ENCODE data around the gene TAF3.
A peak's percentile ranks its signal among the peaks of the same experiment; 100 is the strongest.

Gene TAF3

DNA sequence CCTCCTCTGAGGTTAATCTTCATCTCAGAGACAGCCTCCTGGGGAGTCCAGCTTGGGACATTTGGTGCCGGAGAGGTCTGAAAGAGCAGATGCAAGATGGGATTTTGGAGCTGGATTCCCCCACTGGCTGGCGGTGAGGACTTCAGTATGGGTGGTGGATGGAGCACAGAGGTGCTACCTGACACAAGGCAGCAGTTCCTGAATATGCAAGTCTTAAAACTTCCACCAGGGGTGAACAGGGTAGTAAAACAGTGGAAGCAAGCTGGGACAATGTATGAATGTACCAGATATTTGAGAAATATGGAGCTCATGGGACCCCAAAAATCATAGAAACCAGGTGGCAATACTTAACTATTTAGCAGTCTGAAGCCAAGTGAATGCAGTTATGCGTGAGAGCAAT lies 4.8 kb upstream of the TAF3 start:
- no peak for DNase-seq

DNA sequence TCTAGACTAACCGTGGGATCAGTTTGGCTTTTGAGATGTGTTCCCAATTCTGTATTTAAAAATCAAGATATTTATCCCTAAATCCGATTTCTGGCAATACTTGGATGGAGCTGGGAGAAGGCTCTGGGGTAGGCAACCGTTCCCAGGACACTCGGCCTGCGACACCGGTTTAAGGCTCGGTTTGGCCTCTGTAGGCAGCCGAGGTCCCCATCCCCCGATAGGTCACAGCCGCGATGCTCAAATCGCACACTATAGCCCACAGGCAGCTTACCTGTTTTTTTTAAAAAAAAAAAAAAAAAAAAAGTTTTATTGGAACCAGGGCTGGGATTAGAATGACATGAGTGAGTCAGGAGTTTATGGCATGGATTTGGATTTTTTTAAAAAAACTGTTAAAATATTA lies 729 bp upstream of the TAF3 start:
- no peak for DNase-seq

DNA sequence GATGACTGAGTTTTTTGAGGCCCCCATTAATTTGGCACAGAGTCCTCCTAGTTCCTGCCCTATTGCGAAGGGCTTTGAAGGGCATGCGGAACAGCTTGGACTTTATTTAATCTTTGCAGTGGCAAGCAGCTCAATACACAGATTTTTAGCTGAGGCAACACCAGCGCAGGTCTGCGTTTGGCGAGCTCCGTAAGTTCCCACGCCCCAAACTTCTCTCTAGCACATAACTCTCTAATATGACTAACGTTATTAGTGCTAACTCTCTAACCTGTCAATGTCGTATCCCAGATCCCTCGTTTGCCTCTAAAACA lies 366 bp upstream of the TAF3 start:
- DNase-seq = no peak

DNA sequence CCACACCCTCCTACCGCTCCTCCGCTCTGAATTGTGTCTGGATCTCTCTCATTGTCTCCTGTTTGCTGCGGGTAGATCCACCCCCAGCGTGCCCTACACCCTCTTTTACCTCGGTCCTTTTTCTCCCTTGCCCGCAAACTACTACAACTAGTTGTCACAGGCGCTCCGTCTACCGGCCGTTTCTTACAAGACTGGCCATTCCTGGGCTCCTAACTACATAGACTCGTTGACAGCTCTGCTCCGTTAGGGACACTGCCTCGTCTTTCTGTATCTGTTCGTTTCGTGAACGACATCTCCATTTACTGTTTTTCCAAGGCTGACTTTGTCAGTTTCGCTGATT lies 786 bp downstream of the TAF3 start:
- DNase-seq = peak; percentile 85

DNA sequence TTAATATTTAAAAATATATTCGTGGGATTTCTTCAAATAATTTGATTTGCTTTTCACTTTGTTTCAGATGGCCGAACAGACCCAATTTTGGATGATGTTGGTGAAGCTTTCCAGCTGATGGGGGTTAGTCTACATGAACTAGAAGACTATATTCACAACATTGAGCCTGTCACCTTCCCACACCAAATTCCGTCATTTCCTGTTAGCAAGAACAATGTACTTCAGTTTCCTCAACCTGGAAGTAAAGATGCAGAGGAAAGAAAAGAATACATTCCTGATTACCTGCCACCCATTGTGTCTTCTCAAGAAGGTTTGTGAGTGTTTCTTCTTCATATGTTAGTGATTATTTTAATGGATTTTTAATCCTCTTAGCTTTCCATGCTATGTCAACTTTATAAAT lies 5.9 kb downstream of the TAF3 start:
- no peak for DNase-seq

DNA sequence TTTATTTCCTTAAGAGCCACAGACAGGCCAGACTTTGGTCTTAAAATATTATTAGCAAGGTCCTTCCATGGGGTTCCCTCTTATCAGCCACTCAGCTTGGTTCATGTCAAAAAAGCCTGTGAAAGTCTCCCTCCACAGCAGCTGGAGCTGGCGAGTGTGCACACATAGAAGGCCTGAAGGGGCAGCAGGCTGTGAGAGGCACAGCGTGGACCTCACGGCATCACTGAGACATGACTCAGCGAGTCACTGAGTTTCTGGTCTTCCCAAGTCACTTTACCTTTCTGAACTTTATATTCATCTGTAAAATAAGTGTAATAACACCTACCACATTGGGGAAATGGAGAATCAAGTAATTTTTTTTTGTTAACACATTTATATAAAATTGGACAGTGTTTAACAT lies 8.7 kb downstream of the TAF3 start:
- peak; percentile 53 for DNase-seq

DNA sequence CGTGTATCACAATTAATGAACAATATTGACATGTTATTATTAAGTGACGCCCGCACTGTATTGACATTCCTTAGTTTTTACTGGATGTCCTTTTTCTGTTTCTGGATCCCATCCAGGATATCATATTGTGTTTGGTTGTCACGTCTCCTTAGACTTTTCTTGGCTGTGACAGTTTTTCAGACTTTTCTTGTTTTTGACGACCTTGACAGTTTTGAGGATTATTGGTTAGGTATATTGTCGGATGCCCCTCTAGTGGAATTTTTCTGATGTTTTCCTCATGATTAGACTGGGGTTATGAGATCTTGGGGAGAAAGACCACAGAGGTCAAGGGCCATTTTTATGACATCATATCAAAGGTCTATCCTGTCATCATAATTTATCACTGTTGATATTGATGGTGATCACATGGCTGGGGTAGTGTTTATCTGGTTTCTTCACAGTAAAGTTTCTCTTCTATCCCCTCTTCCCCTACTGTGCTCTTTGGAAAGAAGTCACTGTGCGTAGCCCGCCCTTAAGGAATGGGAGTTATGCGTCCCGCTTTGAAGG lies 11.1 kb downstream of the TAF3 start:
- DNase-seq = no peak

DNA sequence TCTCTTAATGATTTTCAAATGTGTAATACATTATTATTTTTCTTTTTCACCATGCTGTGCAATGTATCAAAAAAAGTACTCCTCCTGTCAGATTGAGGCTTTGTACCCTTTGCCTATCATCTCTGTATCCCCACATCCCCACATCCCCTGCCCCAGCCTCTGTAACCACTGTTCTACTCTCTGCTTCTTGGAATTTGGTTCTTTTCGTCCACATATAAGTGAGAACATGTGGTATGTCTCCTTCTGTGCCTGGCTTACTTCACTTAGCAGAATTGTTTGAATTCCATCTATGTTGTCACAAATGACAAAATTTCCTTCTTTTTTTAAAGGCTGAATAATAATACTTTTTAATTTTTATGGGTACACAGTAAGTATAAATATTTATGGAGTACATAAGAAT lies 13.8 kb downstream of the TAF3 start:
- DNase-seq = no peak

DNA sequence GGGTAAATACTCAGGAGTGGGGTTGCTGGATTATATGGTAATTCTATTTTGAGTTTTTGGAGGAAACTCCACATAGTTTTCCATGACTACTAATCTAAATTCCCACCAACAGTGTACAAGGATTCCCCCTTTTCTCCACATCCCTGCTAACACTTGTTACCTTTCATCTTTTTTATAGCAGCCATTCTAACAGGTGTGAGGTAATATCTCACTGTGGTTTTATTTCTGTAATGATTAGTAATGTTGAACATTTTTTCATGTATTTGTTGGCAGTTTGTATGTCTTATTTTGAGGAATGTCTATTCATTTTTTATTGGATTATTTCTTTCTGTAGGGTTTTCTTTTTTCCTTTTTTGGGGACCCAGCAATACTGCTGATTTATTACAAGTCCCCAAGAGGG lies 14.9 kb downstream of the TAF3 start:
- no peak for DNase-seq

DNA sequence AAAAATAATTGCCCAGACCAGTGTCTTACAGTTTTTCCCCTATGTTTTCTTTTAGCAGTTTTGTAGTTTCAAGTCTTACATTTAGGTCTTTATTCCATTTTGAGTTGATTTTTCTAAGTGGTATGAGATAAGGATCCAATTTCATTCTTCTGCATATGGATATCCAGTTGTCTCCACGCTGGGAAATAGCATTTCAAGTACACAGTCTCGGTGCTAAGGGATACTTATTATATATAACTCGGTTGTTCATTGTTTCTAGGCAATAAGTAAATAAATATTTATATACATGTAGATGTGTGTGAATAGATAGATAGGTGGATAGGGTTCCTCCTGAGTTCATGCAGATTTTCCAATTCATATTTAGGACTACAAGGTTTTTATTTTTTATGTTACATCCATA lies 16.0 kb downstream of the TAF3 start:
- DNase-seq = no peak

DNA sequence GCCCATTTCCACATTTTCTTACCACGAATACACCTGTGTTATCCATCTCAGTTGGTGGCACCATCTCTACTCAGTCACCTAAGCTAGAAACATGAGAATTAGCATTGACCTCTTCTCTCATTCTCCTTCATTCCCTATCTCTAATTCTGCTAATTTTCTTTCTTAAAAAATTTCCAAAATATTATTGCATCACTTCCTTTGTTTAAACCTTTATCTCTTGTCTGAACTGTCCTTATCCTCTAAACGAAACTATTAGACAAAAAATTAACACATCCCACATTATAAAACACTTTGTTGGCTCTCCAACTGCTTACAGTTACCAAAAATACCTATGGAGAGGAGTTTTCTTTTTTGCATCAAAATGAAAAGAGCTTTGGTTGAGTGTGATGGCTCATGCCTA lies 18.3 kb downstream of the TAF3 start:
- DNase-seq = no peak

DNA sequence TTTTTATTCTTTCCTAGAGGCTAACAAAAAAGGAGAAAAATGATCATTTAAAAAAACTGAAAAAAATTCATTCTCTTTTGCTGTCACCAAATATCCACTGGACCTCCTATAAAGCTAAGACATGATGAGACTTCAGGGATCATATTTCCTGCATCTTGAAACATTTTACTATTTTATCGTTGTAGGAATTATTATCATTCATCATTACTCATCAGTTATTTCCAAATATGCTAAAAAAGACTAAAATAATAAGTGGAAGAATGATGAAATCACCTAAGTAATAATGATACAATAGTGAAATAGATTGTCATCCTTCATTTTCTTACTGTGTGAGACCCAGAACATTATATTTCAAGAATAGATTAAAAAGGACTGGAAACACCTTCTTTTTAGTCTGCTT lies 28.3 kb downstream of the TAF3 start:
- DNase-seq = no peak

DNA sequence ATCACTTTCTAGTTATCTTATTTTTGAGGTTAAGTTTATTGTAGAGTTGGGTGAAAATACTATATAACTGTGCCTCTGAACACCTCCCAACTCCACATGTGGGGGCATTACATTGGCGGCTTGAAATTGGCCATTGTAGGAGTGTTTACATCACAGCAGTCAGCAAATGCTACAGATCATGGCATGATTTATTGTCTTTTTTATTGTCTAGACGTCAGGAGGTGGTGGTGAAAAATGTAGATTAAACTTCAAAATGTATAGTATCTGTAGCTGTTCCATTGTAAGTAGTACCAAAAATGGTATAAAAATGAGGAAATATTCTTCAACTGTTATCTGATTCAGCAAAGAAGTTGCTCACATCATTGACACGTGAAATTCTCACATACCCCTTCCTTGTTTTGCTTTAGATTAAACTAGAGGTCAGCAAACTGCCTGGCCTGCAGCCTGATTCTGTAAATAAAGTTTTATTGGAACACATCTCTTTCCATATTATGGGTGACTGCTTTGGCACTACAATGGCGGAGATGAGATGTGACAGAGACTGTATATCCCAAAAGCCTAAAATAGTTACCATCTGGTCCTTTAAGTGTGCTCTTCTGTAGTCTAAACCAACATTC lies 35.0 kb downstream of the TAF3 start:
- DNase-seq = peak; percentile 41

DNA sequence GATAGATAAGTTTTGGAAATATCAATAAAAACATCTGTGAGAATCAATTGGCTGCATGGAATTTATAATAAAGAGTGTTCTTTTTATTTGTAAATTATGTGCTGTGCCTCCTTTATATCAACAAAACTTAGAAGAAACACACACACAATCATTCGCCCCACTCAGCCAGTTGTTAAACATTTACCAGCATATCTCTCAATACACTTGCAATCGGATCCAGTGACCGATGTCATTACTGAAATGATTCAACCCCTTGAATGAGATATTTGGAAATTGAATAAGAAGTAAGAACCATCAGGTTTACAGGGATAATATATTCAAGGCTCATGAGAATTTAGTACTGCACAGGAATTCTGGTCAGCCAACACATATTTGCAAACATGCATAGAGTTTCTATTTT lies 35.6 kb downstream of the TAF3 start:
- DNase-seq = no peak

DNA sequence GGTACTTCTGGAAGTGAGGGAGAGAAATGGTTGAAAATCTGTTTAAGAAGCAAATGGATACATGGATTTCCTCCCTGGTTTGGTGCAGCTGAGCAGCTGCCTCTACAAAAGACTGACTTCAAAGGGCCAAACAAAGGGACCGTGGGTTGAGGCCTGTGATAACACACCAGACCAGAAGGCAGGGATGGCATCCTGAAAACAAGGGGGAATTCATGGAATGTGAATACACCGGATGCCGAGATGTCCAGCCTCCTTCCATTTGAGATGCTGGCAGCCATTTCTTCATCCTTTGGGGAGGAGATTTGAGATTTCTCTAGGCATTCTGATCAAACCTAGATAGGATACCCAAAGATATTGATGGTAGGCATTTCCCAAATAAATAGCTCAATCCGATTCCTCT lies 36.9 kb downstream of the TAF3 start:
- DNase-seq = no peak

DNA sequence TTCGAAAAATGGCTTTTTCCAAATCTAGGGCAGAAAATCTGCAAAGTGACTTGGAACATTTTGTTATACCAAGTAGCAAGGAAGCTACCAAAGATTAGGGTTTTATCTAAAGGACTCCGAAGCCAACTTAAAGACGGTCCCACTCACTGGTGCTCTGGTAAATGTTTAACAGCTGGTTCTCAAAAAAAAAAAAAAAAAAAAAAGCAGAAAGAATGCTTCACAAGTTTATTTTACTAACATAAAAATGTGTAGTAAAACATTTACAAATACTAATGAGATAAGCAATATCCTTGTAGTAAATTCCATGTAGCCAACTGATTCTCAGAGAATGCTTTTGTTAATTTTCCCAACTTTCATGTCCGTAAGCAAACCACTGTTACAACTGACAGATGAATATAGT lies 38.4 kb downstream of the TAF3 start:
- DNase-seq = no peak

DNA sequence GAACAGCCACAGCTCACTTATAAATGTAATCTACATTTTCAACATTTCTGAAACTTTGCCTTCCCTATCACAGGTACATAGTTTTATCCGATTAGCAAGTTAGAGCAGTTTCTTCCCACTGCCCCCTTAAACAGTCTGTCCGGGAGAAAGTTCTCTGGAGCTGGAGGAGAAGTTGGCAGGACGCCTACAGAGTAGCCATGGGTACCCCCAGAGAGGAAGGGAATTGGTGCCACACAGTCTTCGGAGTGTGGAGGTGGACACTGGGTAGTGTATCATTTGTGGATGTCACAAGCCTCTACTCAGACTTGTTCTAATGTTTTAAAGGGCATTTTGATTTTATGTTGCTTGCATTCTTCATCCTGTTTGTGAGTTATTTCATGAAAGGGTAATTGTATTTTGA lies 39.0 kb downstream of the TAF3 start:
- DNase-seq = no peak

DNA sequence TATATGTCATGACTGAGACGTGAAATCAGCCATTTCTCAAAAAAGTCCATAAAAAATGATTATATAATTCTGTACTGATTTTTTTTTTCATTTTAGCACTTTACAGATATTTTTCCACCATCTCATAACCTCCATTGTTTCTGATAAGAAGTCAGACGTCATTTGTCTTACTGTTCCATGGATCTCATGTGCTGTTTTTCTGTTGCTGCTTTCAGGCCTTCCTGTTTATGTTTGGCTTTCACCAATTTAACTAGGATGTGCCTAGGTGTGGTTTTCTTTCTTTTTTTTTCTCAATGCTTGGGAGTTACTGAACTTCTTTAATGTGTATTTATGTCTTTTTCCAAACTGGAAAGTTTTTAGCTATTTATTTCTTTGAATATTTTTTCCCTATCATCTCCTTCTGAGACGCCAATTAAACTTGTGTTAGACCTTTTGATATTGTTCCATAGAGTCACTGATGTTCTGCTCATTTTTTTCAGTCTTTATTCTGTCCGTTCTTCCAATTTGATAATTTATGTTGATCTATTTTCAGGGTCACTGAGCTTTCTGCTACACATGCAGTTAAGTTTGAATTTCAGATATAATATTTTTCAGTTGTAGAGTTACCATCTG lies 43.3 kb downstream of the TAF3 start:
- DNase-seq = no peak

DNA sequence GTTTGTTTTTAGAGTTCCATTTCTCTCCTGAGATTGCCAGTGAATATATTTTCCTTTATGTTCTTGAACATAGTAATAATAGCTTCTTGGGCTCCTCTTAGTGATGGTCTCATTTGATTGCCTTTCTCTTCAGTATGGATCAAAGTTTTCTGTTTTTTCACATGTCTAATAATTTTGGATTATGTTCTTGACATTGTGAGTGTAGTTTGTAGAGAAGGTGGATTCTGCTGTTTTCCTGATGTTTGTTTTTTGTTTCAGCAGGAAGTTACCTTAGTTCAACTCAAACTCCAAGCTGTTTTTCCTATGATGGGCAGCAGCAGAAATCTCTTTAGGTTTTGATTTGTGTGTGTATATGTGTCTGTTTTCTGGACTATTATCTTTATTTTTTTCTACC lies 43.8 kb downstream of the TAF3 start:
- no peak for DNase-seq

DNA sequence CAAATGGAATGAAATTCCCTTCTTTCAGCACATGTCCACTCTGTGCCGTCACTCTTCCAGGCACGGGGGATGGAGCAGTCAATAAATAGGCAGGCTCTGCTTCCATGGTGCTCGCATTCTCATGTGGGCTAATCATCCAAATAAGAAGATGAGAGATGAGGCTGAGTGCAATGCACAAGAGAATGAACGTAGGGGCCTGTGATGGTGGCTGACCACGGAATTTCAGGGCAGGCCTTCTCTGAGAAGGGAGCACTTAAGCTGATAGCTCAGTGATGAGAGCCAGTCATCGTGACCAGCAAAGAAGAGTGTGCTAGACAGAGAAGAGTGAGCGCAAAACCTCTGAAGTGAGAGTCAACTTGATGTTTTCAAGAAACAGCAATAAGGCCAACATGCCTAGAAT lies 47.9 kb downstream of the TAF3 start:
- no peak for DNase-seq

DNA sequence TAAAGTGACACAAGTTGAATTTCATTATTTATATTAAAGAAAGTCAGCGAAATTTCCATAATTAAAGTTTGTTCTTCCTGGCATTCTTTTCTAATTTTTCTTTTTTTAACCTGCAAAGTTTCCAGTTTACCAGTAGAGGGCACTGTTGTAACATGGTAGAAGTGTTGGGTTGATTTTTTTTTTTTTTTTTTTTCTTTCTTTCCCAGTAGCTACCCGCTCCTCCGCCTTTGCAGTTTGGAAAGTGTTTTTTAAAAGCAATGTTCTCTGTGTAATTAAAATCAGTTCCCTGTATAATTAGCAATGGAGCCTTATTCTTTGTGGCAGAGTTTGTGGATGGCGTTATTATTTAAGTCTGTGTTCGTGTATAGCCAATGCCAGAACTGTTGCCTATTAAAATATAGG lies 53.7 kb downstream of the TAF3 start:
- peak; percentile 71 for DNase-seq

DNA sequence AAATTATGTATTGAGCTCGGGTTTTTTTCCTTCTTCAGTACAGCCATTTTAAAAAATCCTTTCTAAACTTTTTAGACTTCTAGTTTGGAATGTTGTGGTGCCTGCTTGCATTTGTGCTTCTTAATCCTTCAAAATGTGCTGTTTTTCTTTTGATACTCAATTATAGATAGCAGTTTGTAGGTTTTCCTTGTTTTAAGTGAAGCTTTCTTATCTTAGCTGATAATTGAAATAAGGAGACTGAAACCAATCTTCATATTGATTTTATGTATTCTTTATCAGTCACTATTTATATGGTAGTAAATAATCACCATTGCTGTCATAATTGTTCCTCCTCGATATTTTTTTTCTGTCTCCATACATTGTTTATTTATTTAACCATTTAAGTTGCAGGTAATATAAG lies 56.6 kb downstream of the TAF3 start:
- no peak for DNase-seq

DNA sequence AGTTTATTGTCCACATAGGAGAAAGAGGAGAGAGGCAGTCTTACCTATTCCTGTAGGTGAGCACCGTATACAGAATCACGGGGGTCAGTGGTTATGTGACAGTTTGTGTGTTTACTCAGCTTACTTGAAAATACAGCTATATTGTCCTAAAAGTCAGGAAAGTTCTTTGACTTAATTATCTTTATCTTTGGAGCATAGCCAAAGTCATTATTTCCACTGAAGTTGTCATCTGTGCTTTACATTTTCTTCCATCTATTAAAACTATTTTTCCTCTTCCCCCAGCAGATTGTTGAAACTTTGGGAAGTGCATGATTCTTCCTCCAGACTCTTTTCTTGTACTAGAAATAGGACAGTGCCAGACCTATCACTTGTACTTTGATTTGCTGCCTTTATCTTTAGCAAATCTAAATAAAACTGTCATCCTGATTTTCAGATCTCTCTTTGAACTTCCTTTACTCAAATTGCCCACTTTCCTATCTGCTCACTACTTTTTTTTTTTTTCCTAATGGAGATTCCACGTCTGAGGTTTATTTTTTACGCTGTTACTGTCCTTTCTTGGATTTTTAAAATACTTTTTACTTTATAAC lies 58.3 kb downstream of the TAF3 start:
- DNase-seq = no peak

DNA sequence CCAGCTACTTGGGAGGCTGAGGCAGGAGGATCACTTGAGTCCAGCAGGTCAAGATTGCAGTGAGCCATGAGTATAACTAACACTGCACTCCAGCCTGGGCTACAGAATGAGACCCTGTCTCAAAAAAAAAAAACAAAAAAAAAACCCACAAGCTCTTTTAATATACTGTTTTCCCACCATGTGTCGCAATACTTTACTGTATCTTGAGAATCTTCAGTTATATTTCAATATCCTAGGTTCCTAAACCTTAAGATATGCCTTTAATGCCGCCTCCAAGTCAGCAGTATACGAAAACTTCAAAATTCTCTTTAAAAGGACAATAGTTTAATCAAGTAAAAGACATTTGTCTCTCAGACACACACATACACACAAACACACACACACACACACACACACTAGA lies 62.8 kb downstream of the TAF3 start:
- no peak for DNase-seq

DNA sequence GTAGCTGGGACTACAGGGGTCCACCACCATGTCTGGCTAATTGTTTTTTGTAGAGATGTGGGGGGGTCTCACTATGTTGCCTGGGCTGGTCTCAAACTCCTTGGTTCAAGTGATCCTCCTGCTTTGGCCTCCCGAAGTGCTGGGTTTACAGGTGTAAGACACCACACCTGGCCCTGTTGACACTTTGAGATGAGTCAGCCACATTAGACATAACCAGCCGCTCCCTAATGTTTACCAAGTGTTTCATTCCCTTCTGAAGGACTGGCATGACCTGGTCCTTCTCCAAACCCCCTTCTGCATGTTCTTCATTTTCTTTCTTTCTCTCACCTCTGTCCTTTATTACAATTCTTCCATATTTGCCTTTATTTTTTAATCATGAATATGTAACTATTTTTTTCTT lies 67.8 kb downstream of the TAF3 start:
- no peak for DNase-seq

Measured in hematopoietic multipotent progenitor cell treated with erythropoietin and hydrocortisone succinate and interleukin-3 and kit ligand, for 4 days (in vitro differentiated cells).